OCI-LY3 (cell line): Measurements from ENCODE around the gene SLC6A13.
"Not testable (repeated sequence)": the region's sequence is repeated elsewhere in the genome, so short reads cannot be mapped to it uniquely, and the experiment has no call there.

ENCODE experiments used
- H2AFZ ChIP-seq: fragments of 200-600, 300-600 bp; shearing (Covaris generic); 2 replicates; pipeline ENCODE4 v1.6.0; 2014; ENCODE audit warnings: antibody characterized with exemption, low read depth, low read length
- H3K27ac ChIP-seq: fragments of 200-600, 300-600 bp; sonication (generic); 2 replicates; pipeline ENCODE4 v1.5.1; 2014; ENCODE audit warnings: mild to moderate bottlenecking, low read length, moderate library complexity, mixed read lengths
- H3K27me3 ChIP-seq: fragments of 200-600, 300-600 bp; sonication (generic); 2 replicates; pipeline ENCODE4 v1.6.1; 2014; ENCODE audit warnings: low read depth, low read length, mixed read lengths
- H3K36me3 ChIP-seq: fragments of 200-600, 300-600 bp; sonication (generic); replicated peaks from 2 replicates; pipeline ENCODE3; 2014; ENCODE audit warnings: low read depth, low read length, mixed read lengths
- H3K4me1 ChIP-seq: fragments of 300-600, 200-600 bp; sonication (generic); 2 replicates; pipeline ENCODE4 v1.6.1; 2014; ENCODE audit warnings: low read length, mixed read lengths
- H3K4me2 ChIP-seq: fragments of 200-600, 300-600 bp; sonication (generic); 2 replicates; pipeline ENCODE4 v1.6.1; 2014; ENCODE audit warnings: low read length, mixed read lengths
- H3K4me3 ChIP-seq: fragments of 300-600, 200-600 bp; sonication (generic); 2 replicates; pipeline ENCODE4 v1.5.1; 2014; ENCODE audit warnings: antibody characterized with exemption, mild to moderate bottlenecking, low read length, moderate library complexity
- H3K79me2 ChIP-seq: fragments of 300-600, 200-600 bp; shearing (Covaris generic); 2 replicates; pipeline ENCODE4 v1.6.1; 2014; ENCODE audit warnings: mild to moderate bottlenecking, low read length, mixed read lengths
- H3K9ac ChIP-seq: fragments of 300-600, 200-600 bp; shearing (Covaris generic); 2 replicates; pipeline ENCODE4 v1.6.0; 2014; ENCODE audit warnings: mild to moderate bottlenecking, low read length, moderate library complexity
- H3K9me3 ChIP-seq: fragments of 200-600, 300-600 bp; shearing (Covaris generic); 2 replicates; pipeline ENCODE4 v1.6.1; 2014; ENCODE audit warnings: low read length, mixed read lengths; ENCODE audit not compliant: insufficient read depth
- H4K20me1 ChIP-seq: fragments of 200-600, 300-600 bp; sonication (generic); 2 replicates; pipeline ENCODE4 v1.6.1; 2016; ENCODE audit warnings: low read length, mixed read lengths; ENCODE audit not compliant: insufficient read depth
- EZH2phosphoT487 ChIP-seq: fragments of 200-600 bp; shearing (Covaris generic); IDR thresholded peaks from 2 replicates; pipeline ENCODE4 v1.6.1; 2018; ENCODE audit warnings: antibody characterized with exemption, mixed run types, low read depth
- TF ChIP-seq, protein P1 (sequence below): fragments of 200-600, 300-600 bp; sonication (generic); IDR thresholded peaks from 2 replicates; pipeline ENCODE4 v1.5.1; 2014; ENCODE audit warnings: antibody characterized with exemption, low read length, low read depth

SLC6A13 gene

DNA sequence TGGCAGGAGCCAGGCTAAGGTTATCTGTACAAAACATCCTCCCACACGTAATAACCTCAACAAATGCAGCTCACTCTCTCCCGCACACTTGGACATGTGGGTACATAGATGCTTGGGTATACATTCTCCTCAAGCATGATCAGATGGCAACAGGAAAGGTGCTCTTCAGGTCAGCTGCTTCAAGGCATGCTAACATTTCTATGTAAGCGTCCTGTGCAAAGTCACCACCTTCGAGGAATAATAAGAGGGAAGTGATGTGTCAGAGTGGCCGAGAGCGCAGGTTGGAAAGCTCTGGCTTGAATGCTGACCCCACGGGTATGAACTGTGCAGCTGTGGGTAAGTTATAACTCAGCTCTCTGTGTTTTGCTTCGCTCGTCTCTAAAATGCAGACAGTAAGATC lies 24.5 kb downstream of the SLC6A13 start:
- Histone ChIP-seq H4K20me1 (no peaks in the 10 kb centered on the region), H3K4me3 (no peak overlapping the region), H3K4me1 (no peaks in the 10 kb centered on the region), H3K27me3 (no peaks in the 10 kb centered on the region; the same call in 1 of the 2 replicates), H3K36me3 (no peaks in the 10 kb centered on the region), H3K27ac (no peak overlapping the region), H3K9ac (no peak overlapping the region), H3K9me3 (no peaks in the 10 kb centered on the region), H3K4me2 (no peak overlapping the region), H3K79me2 (no peaks in the 10 kb centered on the region), H2AFZ (no peak overlapping the region)
- no peak for TF ChIP-seq EZH2phosphoT487
- TF ChIP-seq, protein P1, sequence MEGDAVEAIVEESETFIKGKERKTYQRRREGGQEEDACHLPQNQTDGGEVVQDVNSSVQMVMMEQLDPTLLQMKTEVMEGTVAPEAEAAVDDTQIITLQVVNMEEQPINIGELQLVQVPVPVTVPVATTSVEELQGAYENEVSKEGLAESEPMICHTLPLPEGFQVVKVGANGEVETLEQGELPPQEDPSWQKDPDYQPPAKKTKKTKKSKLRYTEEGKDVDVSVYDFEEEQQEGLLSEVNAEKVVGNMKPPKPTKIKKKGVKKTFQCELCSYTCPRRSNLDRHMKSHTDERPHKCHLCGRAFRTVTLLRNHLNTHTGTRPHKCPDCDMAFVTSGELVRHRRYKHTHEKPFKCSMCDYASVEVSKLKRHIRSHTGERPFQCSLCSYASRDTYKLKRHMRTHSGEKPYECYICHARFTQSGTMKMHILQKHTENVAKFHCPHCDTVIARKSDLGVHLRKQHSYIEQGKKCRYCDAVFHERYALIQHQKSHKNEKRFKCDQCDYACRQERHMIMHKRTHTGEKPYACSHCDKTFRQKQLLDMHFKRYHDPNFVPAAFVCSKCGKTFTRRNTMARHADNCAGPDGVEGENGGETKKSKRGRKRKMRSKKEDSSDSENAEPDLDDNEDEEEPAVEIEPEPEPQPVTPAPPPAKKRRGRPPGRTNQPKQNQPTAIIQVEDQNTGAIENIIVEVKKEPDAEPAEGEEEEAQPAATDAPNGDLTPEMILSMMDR: no peak

DNA sequence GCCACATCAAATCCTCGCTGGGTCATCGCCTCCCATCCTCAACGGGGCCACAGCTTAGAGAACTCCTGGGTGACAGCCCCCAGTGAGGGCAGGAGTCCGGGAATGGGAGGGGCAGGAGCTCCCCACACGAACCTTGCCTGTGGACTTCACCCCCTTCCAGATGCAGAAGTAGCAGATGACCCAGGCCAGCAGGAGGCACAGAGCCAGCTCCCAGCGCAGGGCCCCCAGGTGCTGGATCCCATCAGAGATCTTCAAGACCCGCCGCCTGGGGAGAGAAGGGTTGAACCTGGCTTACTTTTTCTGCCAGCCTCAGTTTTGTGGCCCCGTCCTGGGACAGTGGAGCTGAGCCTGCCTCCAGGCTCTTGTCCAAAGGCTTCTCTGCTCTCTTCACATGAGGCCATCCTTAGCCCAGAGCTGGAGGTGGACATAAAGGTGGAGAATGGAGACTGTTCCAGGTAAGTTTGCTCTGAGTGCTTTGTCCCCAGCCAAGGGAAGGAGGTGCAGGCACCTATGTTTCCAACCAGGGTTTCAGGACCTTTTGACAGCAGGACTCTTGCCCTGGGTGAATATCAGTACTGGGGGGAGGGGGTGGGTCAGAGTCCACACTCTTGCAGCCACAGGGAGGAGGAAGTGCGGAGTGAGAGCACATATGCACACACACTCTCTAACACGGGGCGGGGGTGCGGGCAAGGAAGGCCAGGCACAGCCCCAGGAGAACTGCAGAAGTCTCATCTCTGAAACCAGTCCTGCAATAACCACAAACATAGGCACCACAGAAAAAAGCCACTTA lies 25.4 kb downstream of the SLC6A13 start:
- Histone ChIP-seq H3K27ac (no peak overlapping the region), H3K79me2 (no peaks in the 10 kb centered on the region), H3K9ac (no peak overlapping the region), H3K4me1 (no peaks in the 10 kb centered on the region), H3K9me3 (no peaks in the 10 kb centered on the region), H3K27me3 (no peaks in the 10 kb centered on the region; the same call in 1 of the 2 replicates), H4K20me1 (no peaks in the 10 kb centered on the region), H2AFZ (no peak overlapping the region), H3K4me3 (no peak overlapping the region), H3K4me2 (no peak overlapping the region), H3K36me3 (no peaks in the 10 kb centered on the region)
- TF ChIP-seq, protein P1: no peak
- no peak for TF ChIP-seq EZH2phosphoT487

DNA sequence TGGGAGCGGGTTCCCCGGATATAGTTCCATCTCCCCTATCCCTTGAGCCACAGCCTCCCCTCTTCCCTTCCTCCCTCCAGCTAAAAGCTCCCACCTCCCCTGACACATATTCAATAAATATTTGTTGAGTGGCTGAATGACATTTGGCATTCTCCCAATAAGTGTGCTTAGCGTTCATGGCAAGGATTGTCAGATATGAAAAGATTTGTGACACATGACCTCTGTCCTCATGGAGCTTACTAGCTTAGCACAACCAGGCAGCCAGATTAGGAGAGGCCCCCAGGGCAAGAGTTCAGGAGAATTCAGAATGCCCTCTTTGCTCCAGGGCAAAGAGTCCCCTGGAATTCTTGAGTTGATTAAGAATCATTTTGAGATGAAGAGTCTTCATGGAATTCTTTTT lies 26.2 kb downstream of the SLC6A13 start:
- no peaks in the 10 kb centered on the region for H3K9me3 ChIP-seq
- H3K27ac ChIP-seq: no peak overlapping the region
- H2AFZ ChIP-seq: no peak overlapping the region
- no peak overlapping the region for H3K4me2 ChIP-seq
- no peak for TF ChIP-seq EZH2phosphoT487
- TF ChIP-seq, protein P1: no peak
- no peaks in the 10 kb centered on the region; the same call in 1 of the 2 replicates for H3K27me3 ChIP-seq
- no peaks in the 10 kb centered on the region for H3K79me2 ChIP-seq
- H4K20me1 ChIP-seq: no peaks in the 10 kb centered on the region
- H3K36me3 ChIP-seq: no peaks in the 10 kb centered on the region
- H3K4me3 ChIP-seq: no peak overlapping the region
- H3K4me1 ChIP-seq: no peaks in the 10 kb centered on the region
- H3K9ac ChIP-seq: no peak overlapping the region

DNA sequence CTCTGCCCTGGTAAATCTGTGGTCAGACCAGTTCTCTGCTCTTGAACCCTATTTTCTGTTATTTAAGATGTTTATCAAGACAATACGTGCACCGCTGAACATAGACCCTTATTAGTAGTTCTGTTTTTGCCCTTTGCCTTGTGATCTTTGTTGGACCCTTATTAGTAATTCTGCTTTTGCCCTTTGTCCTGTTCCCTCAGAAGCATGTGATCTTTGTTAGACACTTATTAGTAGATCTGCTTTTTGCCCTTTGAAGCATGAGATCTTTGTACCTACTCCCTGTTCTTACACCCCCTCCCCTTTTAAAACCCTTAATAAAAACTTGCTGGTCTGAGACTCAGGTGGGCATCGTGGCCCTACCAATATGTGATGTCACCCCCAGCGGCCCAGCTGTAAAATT lies 26.7 kb downstream of the SLC6A13 start:
- not testable (repeated sequence) for H4K20me1 ChIP-seq, H3K4me1 ChIP-seq, H3K27me3 ChIP-seq, H3K9me3 ChIP-seq, H3K9ac ChIP-seq, H3K79me2 ChIP-seq, H2AFZ ChIP-seq, H3K4me2 ChIP-seq, H3K27ac ChIP-seq, H3K36me3 ChIP-seq, H3K4me3 ChIP-seq
